ENCODE measurements around the gene PNMA6A.
"Not testable (repeated sequence)": the region's sequence is repeated elsewhere in the genome, so short reads cannot be mapped to it uniquely, and the experiment has no call there.

Gene PNMA6A

GRCh38 chrX:153071909-153072583 is at the start of gene PNMA6A:
TSS of gene PNMA6A (plus strand) at chrX:153072454. CDS start at chrX:153073063, 609 bp downstream.
- POLR2A ChIA-PET (ENCODE audit: low non-redundant PET); CTCF ChIA-PET: not testable (repeated sequence)

GRCh38 chrX:153026501-153026900 is 45.8 kb upstream of the PNMA6A start:
- CTCF ChIA-PET; DNase-seq (ENCODE audit: low spot score); POLR2A ChIA-PET (ENCODE audit: low non-redundant PET); H3K27ac ChIP-seq: not testable (repeated sequence)

More at GRCh38 chrX:153071909-153072583, at the start of gene PNMA6A:
- not testable (repeated sequence) for H3K27ac ChIP-seq; DNase-seq (ENCODE audit: low spot score)

- DNase-seq (ENCODE audit: low spot score), result not testable (repeated sequence)
Measured at GRCh38 chrX:153028487-153028886, 43.8 kb upstream of the PNMA6A start.

GRCh38 chrX:153029162-153029561 is 43.1 kb upstream of the PNMA6A start:
- no peak for TF ChIP-seq CTCF (conservative IDR thresholded peaks at IDR 0.05; ENCODE audit: low read depth)
- ChIA-PET CTCF (interaction anchor here (0.5 to 0.9 kb wide), 2 partner anchors 478 to 681 kb away, joined by 3 read pairs; no protein-coding TSS in a partner anchor), POLR2A (ENCODE audit: low non-redundant PET) (no interaction called here)
- no peak overlapping the region for H3K27ac ChIP-seq
- DNase-seq (ENCODE audit: low spot score), result no peak

More at GRCh38 chrX:153028487-153028886, 43.8 kb upstream of the PNMA6A start:
- CTCF ChIA-PET; H3K27ac ChIP-seq; POLR2A ChIA-PET (ENCODE audit: low non-redundant PET): not testable (repeated sequence)

DNA sequence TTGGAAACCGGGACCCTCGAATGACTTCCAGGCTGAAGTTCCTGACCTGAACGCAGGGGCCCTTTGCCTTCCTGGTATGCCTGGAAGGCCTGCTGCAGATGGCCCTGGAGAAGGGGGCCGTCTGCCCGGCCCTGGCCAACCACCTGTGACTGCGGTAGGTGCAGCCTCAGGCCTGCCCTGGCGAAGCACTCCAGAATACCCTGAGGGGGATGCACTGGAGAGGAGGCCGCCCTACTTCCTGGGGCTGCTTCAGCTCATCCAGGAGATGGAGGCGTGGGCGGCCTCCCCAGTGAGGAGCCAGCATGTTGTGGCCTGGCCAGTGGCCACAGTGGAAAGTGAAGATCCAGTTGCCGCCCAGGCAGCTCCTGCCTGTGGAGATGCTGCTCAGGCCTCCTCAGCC is 42.4 kb upstream of the PNMA6A start:
- DNase-seq (ENCODE audit: low spot score), result no peak
- ChIA-PET POLR2A (ENCODE audit: low non-redundant PET) (no interaction called here), CTCF (interaction anchor here (0.9 kb wide), 1 partner anchor 477 kb away, joined by 3 read pairs; no protein-coding TSS in a partner anchor)
- TF ChIP-seq CTCF (conservative IDR thresholded peaks at IDR 0.05; ENCODE audit: low read depth), result no peak
- H3K27ac ChIP-seq, result no peak overlapping the region

DNA sequence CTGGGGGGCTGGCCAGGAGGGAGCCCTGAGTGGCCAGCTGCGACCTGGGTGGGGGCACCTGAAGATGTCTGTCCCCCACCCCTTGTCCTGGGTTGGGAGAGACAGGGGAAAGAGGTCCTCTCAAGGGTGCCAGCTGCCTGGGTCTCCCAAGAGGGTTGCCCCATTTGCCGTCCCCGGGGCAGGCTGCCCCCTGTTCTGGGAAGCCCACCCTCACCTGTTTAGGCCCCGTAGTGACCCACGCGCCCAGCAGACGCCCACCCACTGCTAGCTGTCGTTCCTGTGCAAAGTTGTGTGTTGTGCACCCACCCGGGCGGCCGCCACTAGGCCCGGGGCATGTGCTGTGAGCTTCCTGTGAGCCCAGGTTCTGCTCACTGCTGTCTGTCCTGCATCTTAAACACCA is 41.5 kb upstream of the PNMA6A start:
- ChIA-PET POLR2A (ENCODE audit: low non-redundant PET) (no interaction called here), CTCF (no interaction called here)
- no peak for TF ChIP-seq CTCF (conservative IDR thresholded peaks at IDR 0.05; ENCODE audit: low read depth)
- no peak for DNase-seq (ENCODE audit: low spot score)
- H3K27ac ChIP-seq, result no peak overlapping the region

- peak; percentile 53 for DNase-seq (ENCODE audit: low spot score)
- CTCF ChIA-PET, result interaction anchor here (0.6 to 0.9 kb wide), 7 partner anchors 12 to 435 kb away, joined by 3 to 5 read pairs (median 3); no protein-coding TSS in a partner anchor
- POLR2A ChIA-PET (ENCODE audit: low non-redundant PET), result no interaction called here
- no peak overlapping the region for H3K27ac ChIP-seq
- peak; percentile 80 for TF ChIP-seq CTCF (conservative IDR thresholded peaks at IDR 0.05; ENCODE audit: low read depth)
Measured at GRCh38 chrX:153032397-153033118, 39.7 kb upstream of the PNMA6A start.

DNA sequence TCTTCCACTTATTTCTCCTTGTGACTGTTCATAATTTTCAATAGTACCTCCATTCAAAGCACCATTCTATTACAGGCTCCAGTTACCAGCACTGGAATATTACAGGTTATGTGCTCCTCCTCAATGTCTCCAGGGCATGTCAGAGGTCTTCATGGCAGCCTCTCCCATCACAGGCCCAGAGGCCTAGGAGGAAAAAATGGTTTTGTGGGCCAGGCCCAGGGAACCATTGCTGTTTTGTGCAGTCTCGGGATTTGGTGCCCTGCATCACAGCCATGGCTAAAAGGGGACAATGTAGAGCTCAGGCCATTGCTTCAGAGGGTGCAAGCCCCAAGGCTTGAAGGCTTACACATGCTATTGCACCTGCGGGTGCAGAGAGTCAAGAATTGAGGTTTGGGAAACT is 23.2 kb upstream of the PNMA6A start:
- ChIA-PET CTCF (no interaction called here), POLR2A (ENCODE audit: low non-redundant PET) (no interaction called here)
- TF ChIP-seq CTCF (conservative IDR thresholded peaks at IDR 0.05; ENCODE audit: low read depth), result no peak
- H3K27ac ChIP-seq, result no peak overlapping the region
- DNase-seq (ENCODE audit: low spot score), result no peak

Measured in RWPE1 (cell line).